COLO668 (cell line): ENCODE results near the gene MAN2B2.

Source experiments
- DNase-seq: peaks from one replicate; lab custom pipeline; 2025; ENCODE audit not compliant: unreplicated experiment; lab: John Stamatoyannopoulos, UW

Gene MAN2B2

DNA sequence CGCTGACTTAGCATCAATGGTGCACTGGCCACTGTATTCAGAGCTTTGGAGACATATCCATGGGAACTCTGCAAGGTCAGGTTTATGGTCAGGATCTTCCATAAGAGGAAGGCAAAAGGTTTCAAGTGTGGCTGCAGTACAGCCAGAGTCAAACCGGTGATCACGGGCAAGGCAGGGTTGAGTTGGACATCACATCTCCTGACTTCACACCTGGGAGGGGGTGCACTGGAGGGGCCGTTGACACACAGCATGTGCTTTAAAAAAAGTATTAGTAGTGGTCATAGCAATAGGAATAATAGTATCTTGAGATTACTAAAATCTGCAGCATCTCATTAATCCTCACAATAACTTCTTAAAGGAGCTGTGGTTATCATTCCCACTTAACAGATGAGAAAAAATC is 28.9 kb upstream of the MAN2B2 start:
- no peak for DNase-seq

DNA sequence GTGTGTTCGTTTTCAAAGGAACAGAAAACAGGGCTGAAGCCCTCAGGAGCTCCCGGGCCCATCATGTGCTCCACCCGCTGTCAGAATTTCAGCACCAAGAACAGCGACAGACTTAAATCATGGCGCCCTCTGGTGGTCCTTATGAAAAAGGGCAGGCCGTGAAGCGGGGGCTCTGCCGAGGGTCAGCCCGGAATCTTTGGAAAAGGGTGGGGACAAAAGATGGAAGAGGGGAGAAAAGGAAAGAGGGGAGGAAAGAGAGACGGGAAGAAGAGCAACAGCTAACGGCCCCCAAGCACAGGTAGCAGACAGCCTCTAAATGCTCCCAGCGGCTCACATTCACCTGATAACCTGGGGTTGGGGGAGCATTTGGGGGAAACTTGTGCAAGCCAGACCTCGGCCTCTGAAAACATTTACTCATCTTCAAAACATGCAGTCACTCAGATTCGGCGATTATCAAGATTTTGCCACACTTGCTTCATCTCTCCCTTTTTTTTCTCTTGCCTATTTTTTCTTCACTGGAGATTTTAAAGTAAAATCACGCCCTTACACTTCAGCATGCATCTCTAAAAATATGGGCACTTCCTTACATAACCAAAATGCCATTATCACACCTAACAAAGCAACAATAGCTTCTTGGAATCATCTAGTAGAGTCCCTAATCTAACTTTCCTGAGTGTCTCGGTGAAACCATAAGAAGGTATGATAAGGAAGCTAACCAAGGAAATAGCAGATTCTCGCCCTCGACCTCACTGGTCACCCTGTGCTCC is 28.1 kb upstream of the MAN2B2 start:
- peak; percentile 41 for DNase-seq

DNA sequence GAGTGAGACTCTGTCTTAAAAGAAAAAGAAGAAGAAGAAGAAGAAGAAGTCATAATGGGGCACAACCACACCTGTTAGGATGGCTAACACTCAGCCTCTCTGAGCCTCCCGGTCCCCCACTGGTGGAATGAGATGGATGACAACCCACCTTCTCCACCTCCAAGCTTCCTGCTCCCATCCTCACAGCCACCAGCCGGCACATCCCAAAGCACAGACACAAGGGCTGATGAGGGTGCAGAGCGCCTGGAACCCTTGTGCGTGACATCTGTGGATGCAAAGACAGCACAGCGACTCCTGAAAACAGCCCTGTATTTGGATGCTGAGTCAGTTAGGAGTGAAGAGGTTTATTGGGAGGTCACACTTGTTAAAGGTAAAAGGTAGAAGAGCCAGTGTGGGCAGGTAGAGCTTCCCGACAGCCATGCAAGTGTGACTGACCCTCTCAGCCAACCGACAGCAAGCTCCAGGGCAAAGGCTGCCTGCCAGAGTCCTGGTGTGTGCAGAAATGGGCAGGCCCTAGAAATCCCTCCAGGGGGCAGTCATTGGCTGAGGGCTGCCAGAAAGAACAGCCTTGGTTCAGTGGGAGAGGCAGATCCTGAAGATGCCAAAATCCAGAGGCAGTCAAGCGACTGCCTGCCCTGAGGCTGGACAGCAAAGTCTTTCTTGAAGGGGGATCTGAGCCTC is 26.6 kb upstream of the MAN2B2 start:
- DNase-seq = peak; percentile 38

DNA sequence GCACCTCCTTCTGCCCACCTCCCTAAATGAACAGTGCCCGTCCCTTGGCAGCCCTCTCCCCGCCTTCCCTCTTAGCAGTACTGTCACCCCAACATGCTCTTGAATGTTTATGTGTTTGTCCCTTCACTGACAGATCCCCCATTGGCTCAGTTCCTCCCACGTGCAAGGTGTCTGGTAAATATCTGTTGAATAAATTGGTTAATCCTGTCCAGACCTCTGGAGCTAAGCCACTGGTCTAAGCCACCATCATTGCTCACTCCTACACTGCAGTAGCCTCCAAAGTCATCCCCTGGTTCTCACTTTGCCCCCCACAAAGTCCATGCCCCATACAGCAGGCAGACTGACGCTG is 26.1 kb upstream of the MAN2B2 start:
- DNase-seq = no peak

DNA sequence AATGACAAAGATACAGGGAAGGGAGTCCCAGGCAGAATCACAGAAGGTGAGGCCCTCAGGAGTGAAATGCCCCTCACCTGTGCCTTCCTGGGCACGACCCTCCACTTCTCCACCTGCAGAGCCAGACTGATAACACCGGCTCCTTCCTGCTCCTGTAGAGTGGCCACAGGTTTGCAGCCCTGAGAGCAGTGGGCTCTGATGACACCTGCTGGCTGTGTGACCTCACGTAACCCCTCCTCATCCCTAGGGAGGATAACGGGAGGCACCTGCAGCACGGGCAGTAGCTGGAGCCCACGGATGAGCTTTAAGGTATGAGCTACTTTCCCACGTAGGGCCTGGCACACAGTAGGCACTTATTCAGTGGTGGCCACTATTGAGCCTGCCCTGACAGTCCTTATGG is 25.5 kb upstream of the MAN2B2 start:
- peak; percentile 41 for DNase-seq

DNA sequence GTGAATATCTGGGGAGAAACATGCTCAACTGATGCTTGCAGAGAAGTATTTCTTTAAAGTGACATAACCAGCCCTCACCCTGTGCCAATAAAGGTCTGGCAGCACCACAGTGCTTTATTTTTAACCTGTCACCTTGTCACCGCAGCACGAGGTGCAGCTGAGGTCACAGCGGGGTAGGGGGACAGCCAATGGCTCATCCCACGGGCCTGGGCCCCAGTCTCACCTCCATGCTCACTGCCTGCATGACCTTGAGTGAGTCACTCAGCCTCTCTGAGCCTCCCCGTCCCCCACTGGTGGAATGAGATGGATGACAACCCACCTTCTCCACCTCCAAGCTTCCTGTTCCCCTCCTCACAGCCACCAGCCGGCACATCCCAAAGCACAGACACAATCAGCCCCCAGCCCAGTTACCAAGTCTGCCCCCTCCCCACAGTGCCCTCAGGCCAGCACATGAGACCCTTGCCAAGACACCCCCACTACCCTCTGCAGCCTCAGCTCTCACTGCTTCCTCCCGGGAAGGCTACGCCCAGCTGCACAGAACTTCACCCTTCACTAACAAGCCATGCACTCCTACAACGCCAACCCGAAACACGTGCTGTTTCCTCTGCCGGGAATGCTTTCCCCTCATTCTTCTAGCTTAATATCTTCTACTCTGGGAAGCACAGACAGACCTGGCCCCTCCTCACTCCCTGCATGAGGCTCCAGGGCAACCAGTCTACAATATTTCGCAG is 24.9 kb upstream of the MAN2B2 start:
- DNase-seq = no peak

DNA sequence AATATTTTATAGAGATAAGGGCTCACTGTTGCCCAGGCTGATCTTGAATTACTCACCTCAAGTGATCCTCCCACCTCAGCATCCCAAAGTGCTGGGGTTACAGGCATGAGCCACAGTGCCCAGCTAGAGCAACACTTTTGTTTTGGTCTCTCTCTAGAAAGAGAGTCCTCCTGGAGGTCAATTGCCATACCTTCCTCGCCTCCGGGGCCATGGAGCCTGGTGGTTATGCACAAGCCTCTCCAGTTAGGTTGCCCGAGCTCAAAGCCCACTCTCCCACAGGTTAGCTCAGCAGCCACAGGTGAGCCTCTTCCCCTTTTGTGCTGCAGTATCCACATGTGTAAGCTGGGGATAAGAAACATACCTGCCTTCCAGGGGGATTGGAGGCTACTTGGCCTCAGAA is 24.2 kb upstream of the MAN2B2 start:
- no peak for DNase-seq

DNA sequence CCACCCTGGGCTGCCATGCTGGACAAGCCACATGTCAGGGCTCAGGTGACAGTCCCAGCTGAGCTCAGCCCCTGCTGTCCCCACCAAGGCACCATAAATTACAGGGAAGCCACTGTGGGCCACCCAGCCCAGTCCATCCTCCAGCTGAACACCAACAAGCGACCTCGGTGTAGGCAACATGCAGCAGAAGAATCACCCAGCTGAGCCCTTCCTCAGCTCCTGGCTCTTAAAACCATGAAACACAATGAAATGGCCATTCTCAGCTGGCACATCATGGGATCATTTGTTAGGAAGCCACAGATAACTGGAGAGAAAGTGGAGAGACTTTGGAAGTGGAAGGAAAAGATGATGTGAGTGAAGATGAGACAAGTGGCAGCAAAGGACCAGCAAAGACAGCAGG is 23.3 kb upstream of the MAN2B2 start:
- no peak for DNase-seq

DNA sequence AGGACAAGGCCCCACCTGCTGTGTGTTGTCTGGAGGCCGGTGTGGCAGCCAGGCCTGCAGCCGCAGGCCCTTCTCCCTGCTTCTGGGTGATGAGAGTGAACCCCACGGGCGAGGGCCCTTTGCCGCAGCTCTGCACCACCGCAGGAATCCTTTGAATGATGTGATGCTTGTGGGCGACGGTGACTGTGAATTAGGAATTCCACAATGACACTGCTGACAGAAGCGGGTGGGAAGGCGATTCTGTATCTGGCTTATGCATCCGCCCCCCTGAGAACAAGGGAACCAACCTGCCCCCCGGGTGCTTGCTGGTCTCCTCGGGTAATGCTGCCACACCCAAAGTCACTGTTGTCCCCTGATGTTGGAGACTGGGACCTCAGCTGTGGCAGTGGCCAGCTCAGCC is 19.5 kb upstream of the MAN2B2 start:
- DNase-seq = no peak

DNA sequence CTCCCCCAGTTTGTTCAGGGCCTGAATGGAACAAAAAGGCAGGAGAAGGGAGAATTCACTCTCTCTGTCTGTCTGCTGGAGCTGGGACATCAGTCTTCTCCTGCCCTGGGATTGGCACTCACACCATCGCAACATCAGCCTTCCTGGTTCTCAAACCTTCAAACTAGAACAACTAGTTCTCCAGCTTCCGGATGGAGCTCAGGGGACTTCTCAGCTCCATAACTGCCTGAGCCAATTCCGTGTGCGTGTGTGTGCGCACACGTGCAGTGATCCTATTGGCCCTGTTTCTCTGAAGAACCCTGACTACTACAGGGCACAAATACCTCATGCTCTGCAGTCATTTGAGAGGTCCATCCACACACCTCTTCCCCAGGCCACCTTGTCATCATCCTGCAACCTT is 18.7 kb upstream of the MAN2B2 start:
- no peak for DNase-seq

DNA sequence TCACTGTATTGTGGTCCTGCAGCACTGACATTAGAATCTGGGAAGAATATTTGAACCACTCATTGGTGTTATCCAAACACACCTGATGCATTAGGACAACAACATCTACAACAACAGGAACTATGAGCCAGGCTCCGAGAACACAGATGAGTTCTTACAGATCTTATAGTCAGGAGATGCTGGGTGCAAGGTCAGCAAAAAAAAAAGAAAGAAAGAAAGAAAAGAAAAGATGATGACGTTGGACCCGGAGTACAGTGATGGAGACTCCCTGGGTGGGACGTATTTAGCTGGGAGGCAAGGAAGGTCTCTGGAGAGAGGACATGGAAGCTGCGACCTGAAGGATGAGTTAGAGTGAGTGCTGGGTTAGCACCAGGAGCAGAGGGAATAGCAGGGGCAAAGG is 17.8 kb upstream of the MAN2B2 start:
- no peak for DNase-seq

DNA sequence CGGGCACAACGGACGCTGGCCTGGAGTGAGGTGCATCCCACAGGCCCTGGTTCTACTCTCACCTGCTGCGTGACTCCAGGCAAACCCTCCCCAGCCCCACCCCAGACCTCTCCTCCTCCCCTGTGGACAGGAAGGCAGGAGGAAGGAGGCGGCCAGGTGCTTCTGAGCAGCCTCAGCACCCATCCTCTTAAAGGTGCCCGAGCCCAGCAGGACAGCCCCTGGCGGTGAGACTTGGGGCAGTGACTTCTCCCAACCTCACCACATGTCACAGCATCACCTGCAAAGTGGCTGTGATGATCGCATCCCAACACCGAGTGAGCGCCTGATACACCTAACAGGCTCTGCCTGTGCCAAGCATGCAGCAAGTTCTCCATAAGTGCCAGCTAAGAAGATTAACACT is 17.1 kb upstream of the MAN2B2 start:
- DNase-seq = no peak

DNA sequence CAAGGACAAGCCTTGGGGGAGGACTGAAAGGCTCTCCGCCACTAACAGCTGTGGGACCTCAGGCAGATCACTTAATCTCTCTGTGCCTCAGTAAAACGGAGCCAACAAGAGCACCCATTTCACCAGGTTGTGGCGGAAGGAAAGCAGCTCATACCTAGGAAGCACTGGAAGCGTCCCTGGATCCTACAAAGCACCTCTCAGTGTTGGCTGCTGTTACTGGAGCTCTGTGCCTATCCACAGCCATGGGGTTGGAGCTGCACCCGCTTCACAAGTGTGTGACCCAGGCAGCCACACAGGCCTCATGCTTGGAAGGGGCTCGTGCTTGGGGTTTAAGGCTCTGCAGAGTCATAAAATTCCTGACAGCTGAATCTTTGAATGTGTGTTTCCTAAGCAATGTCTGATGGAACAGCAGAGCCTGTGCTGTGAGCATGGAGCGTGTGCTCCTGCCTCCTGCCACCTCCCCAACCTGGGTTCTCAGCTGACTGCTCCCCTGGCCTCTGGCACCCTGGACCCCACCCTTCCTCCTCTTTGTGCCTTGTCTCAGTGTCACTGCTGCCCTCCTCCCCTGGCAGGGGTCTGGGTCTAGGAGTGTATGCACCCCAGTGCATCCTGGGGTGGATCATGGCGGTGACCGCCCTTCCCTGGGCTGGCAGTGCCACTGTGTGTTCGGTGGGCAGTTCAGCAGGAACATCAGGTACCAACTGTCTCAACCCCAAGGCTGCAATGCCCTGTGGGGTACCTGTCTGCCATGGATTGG is 14.4 kb upstream of the MAN2B2 start:
- no peak for DNase-seq

DNA sequence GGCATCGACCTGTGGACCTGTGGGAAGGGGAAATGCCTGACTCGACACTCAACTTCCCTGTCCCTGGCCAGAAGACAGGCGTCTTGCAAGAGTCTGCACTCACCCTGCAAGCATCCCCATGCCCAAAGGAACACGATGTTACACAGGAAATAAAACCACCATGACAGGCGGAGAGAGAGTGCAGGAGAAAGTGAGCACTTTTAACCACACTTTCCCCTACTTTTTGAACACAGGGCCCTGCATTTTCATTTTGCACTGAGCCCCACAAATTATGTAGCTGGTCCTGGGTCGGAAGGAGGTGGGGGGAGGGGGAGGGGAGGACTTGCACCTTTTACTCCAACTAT is 13.8 kb upstream of the MAN2B2 start:
- DNase-seq = no peak

DNA sequence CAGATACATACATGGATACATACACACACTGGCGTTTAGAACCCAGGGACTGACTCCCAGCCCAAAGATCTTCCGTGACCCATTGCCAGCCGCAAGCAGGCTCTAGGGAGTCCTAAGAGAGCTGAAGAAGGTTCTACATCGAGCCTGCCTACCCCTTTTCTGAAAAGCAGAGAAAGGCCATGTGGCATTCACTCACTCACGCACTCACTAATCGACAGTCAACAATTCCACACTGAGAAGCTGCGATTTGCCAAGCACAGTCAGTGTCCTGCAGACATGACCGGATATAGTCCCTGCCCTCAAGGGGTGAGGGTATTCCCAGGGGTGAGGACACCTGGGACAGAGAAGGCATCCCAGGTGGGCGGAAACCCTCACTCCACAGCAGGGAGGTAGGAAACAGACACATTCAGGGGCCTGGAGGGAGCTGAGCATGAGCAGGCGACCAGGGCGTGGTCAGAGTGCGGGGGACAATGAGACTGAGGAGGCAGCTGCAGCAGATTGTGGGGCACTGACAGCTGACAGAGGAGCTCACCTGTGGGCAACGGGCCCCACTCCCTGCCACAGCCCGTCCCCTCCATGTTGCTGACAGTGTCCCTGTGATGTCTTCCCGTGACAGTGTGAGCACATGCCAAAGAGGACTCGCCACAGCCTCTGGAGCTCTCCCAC is 13.2 kb upstream of the MAN2B2 start:
- peak; percentile 65 for DNase-seq

DNA sequence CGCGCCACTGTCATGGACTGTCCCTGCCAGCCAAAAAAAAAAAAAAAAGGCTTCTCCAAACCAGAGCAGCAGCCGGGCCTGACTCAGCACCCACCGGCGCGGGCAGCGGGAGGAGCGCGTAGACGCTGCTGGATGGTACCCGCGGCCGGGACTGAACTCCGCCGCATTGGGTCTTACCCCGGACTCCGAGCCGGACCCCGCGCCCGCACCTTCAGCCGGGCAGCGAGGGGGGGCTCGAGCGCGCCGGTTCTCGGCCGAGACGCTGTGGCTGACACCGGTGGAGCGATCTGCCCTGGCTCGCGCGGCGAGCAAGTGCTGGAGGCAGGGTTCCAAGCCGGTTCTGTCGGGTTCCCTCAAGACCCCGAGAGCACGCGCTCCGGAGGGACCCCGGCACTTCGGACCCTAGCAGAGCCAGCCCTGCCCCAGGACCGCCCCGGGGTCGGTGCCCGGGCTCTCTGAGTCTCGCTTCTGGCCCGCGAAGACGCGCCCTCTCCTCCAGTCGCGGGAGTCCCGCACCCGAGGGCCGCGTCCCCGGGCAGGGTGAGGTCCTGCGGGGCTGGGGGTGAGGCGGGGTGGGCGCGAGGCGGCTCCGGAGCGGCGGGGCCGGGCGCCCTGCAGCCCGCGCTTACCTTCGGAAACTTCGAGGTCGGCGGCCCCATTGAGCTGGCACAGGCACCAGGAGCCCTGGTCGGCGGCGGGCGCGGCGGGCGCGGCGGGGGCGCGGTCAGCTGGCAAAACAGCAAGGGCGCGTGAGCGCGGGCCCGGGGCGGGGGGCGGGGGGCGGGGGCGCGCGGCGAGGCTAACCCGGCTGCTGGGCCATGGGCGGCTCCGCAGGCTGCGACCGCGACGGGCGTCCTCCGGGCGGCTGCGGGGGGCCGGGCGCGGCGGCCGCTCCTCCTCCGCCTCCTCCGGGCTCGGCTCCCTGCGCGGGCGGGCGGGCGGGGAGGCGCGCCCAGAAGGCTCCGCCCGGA is 11.8 kb upstream of the MAN2B2 start:
- peak; percentile 42 for DNase-seq

DNA sequence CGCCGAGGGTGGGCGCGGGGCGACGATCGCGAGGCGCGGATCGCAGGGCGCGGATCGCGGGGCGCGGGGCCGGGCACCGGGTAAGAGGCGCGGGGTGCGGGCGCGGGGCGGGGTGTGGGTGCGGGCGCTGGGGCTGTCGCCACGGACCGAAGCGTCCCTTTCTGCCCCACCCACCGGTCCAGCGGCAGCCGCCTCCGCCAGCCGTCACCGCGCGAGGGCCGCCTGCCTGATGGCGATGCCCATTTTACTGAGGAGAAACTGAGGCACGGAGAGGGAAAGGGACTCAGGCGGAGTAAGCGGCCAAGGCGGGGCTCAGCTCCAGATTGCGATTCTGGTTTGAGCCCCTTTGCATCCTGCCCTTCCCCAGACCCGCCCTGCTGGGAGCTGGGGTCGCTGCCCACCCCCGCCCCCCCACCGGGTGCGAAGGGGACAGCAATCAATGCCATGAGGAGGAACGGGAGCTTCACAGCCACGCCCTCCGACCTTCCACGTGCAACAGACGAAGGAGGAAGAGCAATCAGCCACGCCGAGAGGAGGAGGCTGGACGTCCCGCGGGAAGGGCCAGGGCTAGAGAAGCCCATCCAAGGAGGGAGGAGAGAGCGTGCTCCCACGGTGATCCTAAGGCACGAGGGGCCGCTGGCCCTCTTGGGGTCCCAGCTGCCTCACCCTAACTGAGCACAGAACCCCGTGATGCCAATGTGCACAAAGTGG is 10.9 kb upstream of the MAN2B2 start:
- DNase-seq = no peak

DNA sequence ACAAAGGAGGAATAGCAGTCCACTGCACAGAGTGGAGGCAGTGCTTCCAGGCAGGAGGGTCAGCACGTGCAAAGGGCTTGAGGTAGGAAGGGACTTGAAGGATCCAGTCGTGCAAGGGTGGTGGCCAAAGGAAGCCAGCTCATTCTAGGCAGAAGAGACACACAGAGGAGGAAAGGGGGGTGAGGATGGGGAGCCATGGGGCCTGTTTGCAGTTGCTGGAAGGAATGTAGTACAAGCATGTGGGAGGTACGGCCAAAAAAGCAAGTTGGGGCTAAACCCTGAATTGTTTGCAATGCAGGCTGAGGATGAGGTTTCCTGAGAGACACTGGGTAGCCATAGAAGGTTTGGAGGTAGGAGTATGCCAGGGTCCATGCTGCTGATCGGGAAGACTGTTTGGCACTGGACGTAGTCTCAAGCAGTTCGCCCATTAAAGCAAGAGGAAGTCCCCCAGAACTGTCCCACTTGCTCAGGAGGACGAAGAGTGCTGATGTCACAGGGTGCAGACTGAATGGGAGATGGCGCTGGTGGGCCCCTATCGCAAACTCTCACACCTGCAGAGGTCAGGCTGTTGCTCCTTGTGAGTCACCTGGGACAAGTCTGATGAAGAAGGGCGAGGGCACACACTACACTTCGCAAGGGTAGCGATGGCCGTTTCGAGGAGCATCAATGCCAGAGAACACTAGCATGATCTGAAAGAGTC is 9.1 kb upstream of the MAN2B2 start:
- no peak for DNase-seq
